HUES6 (cell line): Measurements from ENCODE around the gene FAM3C.

ENCODE experiments used
- H3K27ac ChIP-seq: 2 replicates; pipeline ENCODE4 v1.7.0; 2013; ENCODE audit warnings: low read depth, mild to moderate bottlenecking, low read length, inconsistent platforms
- H3K27me3 ChIP-seq: 2 replicates; pipeline ENCODE4 v1.6.1; 2013; ENCODE audit warnings: low read length; ENCODE audit not compliant: control insufficient read depth, insufficient read depth
- H3K36me3 ChIP-seq: 2 replicates; pipeline ENCODE4 v1.6.1; 2013; ENCODE audit warnings: low read length; ENCODE audit not compliant: control insufficient read depth, insufficient read depth
- H3K4me1 ChIP-seq: 2 replicates; pipeline ENCODE4 v1.6.1; 2013; ENCODE audit warnings: low read length; ENCODE audit not compliant: control insufficient read depth, insufficient read depth
- H3K4me3 ChIP-seq: 2 replicates; pipeline ENCODE4 v1.5.1; 2013; ENCODE audit warnings: low read depth, low read length
- H3K9ac ChIP-seq: one replicate; pipeline ENCODE4 v1.6.1; 2013; ENCODE audit warnings: mild to moderate bottlenecking, low read length
- H3K9me3 ChIP-seq: 2 replicates; pipeline ENCODE4 v1.6.1; 2013; ENCODE audit warnings: low read depth, low read length; ENCODE audit not compliant: control insufficient read depth, insufficient read depth

FAM3C gene

DNA sequence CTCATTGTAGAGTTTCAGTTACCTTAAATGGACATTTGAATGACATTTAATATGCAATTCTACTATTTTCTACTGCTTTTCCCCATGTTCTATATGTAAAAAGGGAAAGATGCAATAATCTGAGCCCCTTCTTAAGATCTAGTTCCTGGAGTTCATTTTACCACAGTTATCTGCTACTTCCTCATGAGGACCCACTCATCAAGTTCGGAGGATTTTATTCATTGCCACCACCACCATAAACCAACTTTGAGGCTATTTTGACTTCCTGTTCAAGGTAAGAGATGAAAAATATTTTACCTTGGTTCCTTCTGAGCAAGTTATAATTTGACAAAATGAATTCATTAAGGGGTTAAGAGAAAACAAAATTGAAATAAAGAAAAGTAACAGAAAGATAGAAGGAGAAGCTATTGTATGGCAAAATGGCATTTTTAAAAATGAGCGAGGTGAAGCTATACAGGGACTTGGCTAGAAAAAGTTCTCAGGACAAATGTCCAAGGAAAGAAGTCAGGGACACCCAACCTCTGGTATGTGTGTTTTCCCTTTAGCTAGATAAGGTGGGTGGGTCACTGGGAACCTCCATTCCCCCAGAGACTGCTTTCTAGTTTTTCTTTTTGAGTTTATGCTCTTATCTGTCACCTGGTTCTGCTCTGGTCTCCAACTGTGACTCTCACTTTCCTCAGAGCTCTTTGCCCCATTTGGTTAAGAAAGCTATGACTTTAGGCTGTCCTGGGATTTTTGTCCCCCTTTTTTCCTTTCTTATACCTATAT, 14.9 kb upstream of the FAM3C start:
- Histone ChIP-seq H3K9ac (no peak overlapping the region), H3K4me1 (no peaks in the 10 kb centered on the region), H3K4me3 (no peak overlapping the region), H3K27ac (no peak overlapping the region), H3K27me3 (no peaks in the 10 kb centered on the region), H3K9me3 (no peaks in the 10 kb centered on the region), H3K36me3 (no peaks in the 10 kb centered on the region)

DNA sequence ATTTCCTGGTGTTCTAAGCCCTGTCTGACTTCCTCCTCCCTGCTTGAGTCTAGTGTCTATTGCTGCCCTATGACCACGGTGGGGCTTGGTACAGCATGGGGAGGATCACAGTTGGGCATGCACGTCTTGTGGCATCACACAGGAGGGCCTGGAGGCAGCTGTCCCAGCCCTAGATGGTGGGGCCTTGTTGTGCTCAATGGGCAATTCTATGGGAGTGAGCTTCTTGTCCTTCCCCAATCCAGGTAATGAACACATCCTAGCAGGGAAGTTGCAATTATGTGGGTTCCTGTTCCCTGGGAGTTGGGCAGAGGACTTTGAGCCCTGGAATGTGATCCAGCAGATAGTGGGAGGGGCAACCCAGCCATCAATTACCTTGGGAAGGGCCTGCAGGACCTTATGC, 10.8 kb upstream of the FAM3C start:
- Histone ChIP-seq H3K27me3 (no peaks in the 10 kb centered on the region), H3K4me1 (no peaks in the 10 kb centered on the region), H3K27ac (no peak overlapping the region), H3K4me3 (no peak overlapping the region), H3K9me3 (no peaks in the 10 kb centered on the region), H3K9ac (no peak overlapping the region), H3K36me3 (no peaks in the 10 kb centered on the region)

DNA sequence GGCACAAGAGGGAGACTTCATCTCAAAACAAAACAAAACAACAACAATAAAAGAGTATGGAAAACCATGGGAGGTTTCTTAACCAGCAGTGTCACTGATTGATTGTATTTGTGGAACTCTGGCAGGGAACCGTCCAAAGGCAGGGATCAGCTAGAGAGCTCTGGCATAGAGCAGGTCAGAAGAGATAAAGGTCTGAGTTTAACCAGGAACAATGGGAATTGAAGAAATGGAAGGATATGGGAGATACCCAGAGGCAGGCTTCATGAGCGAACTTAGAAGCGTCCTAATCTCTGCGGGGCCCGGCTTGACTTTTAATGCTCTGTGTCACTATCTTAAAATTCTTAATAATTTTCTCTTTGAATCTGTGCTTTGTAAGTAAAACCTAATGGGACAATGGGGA, 10.4 kb upstream of the FAM3C start:
- Histone ChIP-seq H3K4me1 (no peaks in the 10 kb centered on the region), H3K27me3 (no peaks in the 10 kb centered on the region), H3K4me3 (no peak overlapping the region), H3K27ac (no peak overlapping the region), H3K9ac (no peak overlapping the region), H3K36me3 (no peaks in the 10 kb centered on the region), H3K9me3 (no peaks in the 10 kb centered on the region)

DNA sequence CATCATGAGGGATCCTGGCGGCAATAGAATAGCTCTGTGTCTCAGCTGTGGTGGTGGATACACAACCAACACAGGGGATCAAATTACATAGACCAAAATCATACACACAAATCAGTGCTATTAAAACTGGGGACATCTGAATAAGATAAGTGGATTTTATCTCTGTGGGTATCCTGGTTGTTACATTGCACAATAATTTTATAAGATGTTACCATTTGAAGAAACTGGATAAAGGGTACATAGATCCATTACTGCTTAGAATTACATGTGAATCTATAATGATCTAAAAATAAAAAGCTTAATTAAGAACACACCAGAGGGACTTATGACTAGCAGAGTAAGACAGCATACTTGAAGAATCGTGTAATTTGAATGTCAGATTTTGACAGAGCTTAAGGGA, 8.2 kb upstream of the FAM3C start:
- Histone ChIP-seq H3K27me3 (no peaks in the 10 kb centered on the region), H3K36me3 (no peaks in the 10 kb centered on the region), H3K27ac (no peak overlapping the region), H3K4me3 (no peak overlapping the region), H3K4me1 (no peaks in the 10 kb centered on the region), H3K9ac (no peak overlapping the region), H3K9me3 (no peaks in the 10 kb centered on the region)

DNA sequence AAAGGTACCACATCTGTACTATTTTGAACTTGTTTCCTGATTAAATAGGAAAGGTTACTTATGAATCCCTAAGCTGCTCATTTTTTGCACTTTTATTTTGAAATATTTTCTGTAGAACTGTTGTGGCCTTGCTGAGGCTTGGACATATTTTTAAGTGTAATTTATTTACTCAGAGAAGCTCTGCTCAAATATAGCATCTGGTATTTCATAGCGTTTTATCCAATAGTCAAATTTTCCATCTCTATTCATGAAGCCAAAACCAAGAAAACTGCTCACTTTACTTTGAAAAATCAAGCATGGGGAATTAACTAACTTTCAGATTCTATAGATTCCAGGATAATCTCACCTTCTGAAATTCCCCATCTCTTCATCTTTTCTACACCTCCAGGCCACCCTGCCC, 6.6 kb upstream of the FAM3C start:
- H3K27ac ChIP-seq = no peak overlapping the region
- no peaks in the 10 kb centered on the region for H3K4me1 ChIP-seq
- H3K9me3 ChIP-seq = no peaks in the 10 kb centered on the region

DNA sequence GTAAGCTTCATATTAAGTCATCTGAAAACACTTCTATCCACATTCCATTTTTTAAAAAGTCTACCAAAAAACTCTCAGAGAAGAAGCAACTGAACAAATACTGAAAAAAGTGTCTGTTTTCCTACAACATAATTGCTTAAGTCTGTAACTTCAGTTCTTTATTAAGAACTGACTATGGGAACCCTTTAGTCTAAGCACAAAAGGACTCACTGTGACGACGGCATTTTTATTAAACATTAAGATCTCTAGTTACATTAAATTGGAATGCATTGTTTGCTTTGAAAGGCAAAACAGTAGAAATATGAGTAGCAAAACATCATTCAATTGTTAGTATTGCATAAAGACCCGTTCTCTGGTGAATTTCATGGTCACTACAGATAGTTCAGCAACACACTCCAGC, 5.8 kb upstream of the FAM3C start:
- Histone ChIP-seq H3K9ac (no peak overlapping the region), H3K36me3 (no peaks in the 10 kb centered on the region), H3K4me3 (no peak overlapping the region), H3K27ac (no peak overlapping the region), H3K9me3 (no peaks in the 10 kb centered on the region), H3K27me3 (no peaks in the 10 kb centered on the region), H3K4me1 (no peaks in the 10 kb centered on the region)

More for the DNA sequence above, 6.6 kb upstream of the FAM3C start:
- no peak overlapping the region for H3K9ac ChIP-seq
- no peaks in the 10 kb centered on the region for H3K36me3 ChIP-seq
- H3K4me3 ChIP-seq = no peak overlapping the region
- H3K27me3 ChIP-seq = no peaks in the 10 kb centered on the region

DNA sequence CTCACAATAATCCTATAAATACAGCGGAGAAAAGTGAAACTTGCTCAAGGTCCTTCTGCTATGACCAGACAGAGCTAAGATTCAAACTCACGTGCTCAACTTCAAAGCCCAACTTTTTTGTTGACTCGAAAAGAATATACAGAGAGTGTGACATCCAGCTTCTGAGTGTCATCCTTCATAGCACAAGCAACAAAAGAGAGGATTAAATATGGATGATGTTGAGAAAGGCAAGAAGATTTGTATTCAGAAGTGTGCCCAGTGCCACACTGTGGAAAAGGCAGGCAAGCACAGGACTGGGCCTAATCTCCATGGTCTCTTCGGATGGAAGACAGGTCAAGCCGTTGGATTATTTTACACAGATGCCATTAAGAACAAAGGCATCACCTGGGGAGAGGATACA, 2.1 kb upstream of the FAM3C start:
- H3K36me3 ChIP-seq = no peaks in the 10 kb centered on the region; the same call in 1 of the 2 replicates
- no peaks in the 10 kb centered on the region for H3K9me3 ChIP-seq
- H3K4me3 ChIP-seq = no peak overlapping the region
- no peak overlapping the region for H3K27ac ChIP-seq
- no peaks in the 10 kb centered on the region for H3K27me3 ChIP-seq
- peaks cover 10% of the 10 kb centered on the region for H3K4me1 ChIP-seq
- H3K9ac ChIP-seq = no peak overlapping the region

DNA sequence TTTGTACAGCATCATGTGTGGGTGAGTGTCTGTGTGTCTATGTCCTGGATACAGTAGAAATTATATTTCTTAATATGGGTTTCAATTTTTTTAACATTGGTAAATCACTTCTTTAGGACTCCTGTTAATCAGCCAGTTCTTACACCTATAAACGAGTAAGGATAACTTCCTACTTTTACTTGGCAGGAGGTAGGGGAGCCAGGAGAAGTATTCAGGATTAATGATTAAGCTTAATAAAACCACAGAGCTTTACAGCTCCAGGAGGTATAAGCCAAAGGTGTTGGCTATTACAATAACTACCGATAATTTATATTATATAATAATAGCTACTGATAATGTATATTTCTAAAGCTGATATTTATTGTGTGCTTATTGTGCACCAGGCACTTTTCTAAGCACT, 1.7 kb upstream of the FAM3C start:
- Histone ChIP-seq H3K9ac (no peak overlapping the region), H3K36me3 (peaks cover 4% of the 10 kb centered on the region), H3K27me3 (no peaks in the 10 kb centered on the region), H3K9me3 (peaks cover 2% of the 10 kb centered on the region; the same call in 1 of the 2 replicates), H3K4me1 (peaks cover 10% of the 10 kb centered on the region), H3K27ac (no peak overlapping the region), H3K4me3 (no peak overlapping the region)

DNA sequence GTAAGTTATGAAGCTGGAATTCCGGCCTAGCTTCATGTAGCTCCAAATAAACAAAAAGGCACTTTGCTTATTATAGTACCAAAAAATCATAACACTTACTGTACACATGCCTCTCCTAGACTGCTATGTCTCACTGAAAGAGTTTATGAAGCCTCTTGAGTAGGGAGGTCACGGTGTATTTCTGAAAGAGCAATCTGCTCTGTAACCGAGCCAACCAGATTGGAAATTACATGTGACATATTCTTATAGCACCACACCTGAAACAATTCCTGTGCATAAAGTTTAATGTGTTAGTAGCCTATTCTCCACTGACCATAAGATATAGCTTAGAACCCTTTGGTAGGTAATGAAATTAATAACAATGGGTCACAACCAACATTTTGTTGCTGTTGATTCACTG, 1.3 kb upstream of the FAM3C start:
- peaks cover 8% of the 10 kb centered on the region for H3K36me3 ChIP-seq
- H3K4me1 ChIP-seq = peaks cover 10% of the 10 kb centered on the region
- H3K9ac ChIP-seq = no peak overlapping the region
- no peak overlapping the region for H3K4me3 ChIP-seq
- H3K27me3 ChIP-seq = no peaks in the 10 kb centered on the region
- H3K9me3 ChIP-seq = peaks cover 2% of the 10 kb centered on the region; the same call in 1 of the 2 replicates
- no peak overlapping the region for H3K27ac ChIP-seq

DNA sequence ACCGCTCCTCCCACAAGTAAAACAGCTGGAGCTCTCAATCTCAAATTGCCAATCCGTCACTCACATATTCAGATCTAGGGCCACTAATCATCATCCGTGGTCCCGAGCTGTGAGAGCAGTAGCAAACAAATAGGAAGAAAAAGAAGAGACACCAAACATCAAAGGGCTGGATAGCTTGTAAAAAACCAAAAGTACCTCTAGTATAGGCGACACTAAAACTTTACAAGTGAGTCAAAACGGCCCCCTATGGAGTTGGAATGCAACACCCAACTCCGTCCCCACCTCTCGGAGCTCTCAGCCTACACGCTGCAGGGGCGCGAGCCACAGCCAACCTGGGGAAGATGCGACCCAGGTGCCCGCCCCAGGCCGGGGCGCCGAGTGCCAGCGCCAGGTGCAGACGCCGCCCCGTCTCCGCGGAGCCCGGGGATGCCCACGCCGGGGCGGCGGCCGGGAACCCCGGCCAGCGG, 581 bp downstream of the FAM3C start:
- H3K27me3 ChIP-seq = no peaks in the 10 kb centered on the region
- peak overlapping the region; percentile 93 for H3K4me3 ChIP-seq
- peak overlapping the region; percentile 95 for H3K9ac ChIP-seq
- peak overlapping the region; percentile 81; the same call in 1 of the 2 replicates for H3K27ac ChIP-seq
- H3K36me3 ChIP-seq = peaks cover 11% of the 10 kb centered on the region
- peaks cover 10% of the 10 kb centered on the region for H3K4me1 ChIP-seq
- peaks cover 2% of the 10 kb centered on the region; the same call in 1 of the 2 replicates for H3K9me3 ChIP-seq

DNA sequence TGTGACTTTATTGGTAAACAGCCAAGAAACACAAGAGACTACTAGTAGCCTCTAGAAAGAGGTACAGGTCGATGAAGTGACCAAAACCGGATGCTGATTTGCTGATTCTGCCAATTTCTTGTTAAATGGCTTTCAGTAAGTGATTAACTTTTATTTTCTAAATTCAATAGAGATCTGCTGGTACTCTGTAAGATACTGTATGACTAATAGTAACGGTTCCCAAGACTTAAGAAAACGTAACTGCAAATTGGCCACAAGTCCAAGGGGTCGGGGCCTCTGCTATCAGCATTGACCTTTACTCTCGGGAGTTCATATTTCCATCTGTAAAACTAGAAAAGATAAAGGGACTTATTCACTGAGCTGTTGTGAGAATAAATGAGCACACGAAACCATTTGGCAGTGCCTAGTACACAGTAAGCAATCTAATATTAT, 1.4 kb downstream of the FAM3C start:
- peaks cover 11% of the 10 kb centered on the region for H3K36me3 ChIP-seq
- peaks cover 10% of the 10 kb centered on the region for H3K4me1 ChIP-seq
- no peak overlapping the region for H3K9ac ChIP-seq

More for the DNA sequence above, 1.4 kb downstream of the FAM3C start:
- Histone ChIP-seq H3K4me3 (peak overlapping the region; percentile 93; the same call in 1 of the 2 replicates), H3K27me3 (no peaks in the 10 kb centered on the region), H3K9me3 (peaks cover 2% of the 10 kb centered on the region; the same call in 1 of the 2 replicates), H3K27ac (no peak overlapping the region)
